HCT116 (cell line): ENCODE results near the gene RMRP.

Experiments used
- CTCF ChIP-seq, 3 experiments: fragments of 200-600 bp in 1 of 3; sonication (generic) in 1 of 3; IDR thresholded peaks in 2 of 3; conservative IDR thresholded peaks in 1 of 3; 2 replicates each; pipeline ENCODE4 v1.5.1; 2012 to 2017; ENCODE audit warnings: low read depth in 2 of 3, low read length in 2 of 3, antibody characterized with exemption in 1 of 3, borderline replicate concordance in 1 of 3, control low read depth in 1 of 3, mild to moderate bottlenecking in 1 of 3, mixed read lengths in 1 of 3, mixed run types in 1 of 3, moderate library complexity in 1 of 3; ENCODE audit not compliant: insufficient read depth in 1 of 3
- EZH2 ChIP-seq: fragments of 200-600 bp; sonication (generic); IDR thresholded peaks from 2 replicates; pipeline ENCODE4 v1.6.1; 2017; ENCODE audit warnings: antibody characterized with exemption, mixed run types
- POLR2AphosphoS5 ChIP-seq: IDR thresholded peaks from 2 replicates; pipeline ENCODE4 v1.6.1; 2011; ENCODE audit warnings: mild to moderate bottlenecking, low read depth, low read length, moderate library complexity
- RAD21 ChIP-seq: IDR thresholded peaks from 2 replicates; pipeline ENCODE4 v1.6.1; 2012; ENCODE audit warnings: low read depth, mild to moderate bottlenecking
- REST ChIP-seq: IDR thresholded peaks from 2 replicates; pipeline ENCODE4 v1.6.1; 2012; ENCODE audit warnings: low read depth
- SP1 ChIP-seq: IDR thresholded peaks from 2 replicates; pipeline ENCODE4 v1.6.1; 2012; ENCODE audit warnings: low read depth

- TF ChIP-seq CTCF (IDR thresholded peaks at IDR 0.05 in 2 of 3, conservative IDR thresholded peaks at IDR 0.05 in 1 of 3; ENCODE audit: borderline replicate concordance in 1 of 3, insufficient read depth in 1 of 3, low read depth in 2 of 3, low read length in 2 of 3) (no peak), RAD21 (no peak), EZH2 (no peak), REST (no peak), POLR2AphosphoS5 (no peak), SP1 (no peak)
These were observed 22.7 kb upstream of the RMRP start for GRCh38 chr9:35680331-35681105.
